HepG2 (cell line): ENCODE results near the gene ATP4A. TPM values are rescaled to one million over a fixed set of nuclear protein-coding genes. Genes with fewer than 3 reads are reported as not detected.

ENCODE experiments used
- ATRX ChIP-seq: sonication (generic); formaldehyde crosslinking; IDR thresholded peaks from 2 replicates; pipeline ENCODE4 v1.4.0; 2020; ENCODE audit warnings: missing genetic modification reagents, borderline replicate concordance
- BHLHE40 ChIP-seq: IDR thresholded peaks from 2 replicates; pipeline ENCODE4 v1.6.1; 2011; ENCODE audit warnings: low read length, improper control_type of control experiment
- FOXK1 ChIP-seq: sonication (generic); formaldehyde crosslinking; IDR thresholded peaks from 2 replicates; pipeline ENCODE4 v1.4.0; 2020; ENCODE audit warnings: low read depth, missing genetic modification reagents, borderline replicate concordance
- GABPA ChIP-seq, 2 experiments: IDR thresholded peaks; 2 replicates each; pipeline ENCODE4 v1.6.1; 2011 to 2016; ENCODE audit warnings: low read depth in 2 of 2, low read length in 1 of 2, missing biosample characterization in 1 of 2, missing genetic modification characterization in 1 of 2
- HDAC1 ChIP-seq: sonication (generic); formaldehyde crosslinking; IDR thresholded peaks from 2 replicates; pipeline ENCODE4 v1.5.1; 2020; ENCODE audit warnings: mild to moderate bottlenecking, missing genetic modification reagents
- ISX ChIP-seq: sonication (generic); formaldehyde crosslinking; conservative IDR thresholded peaks from 2 replicates; pipeline ENCODE4 v1.5.0; 2020; ENCODE audit warnings: missing genetic modification reagents
- JARID2 ChIP-seq: sonication (generic); formaldehyde crosslinking; IDR thresholded peaks from 2 replicates; pipeline ENCODE4 v1.8.1; 2023; ENCODE audit warnings: missing genetic modification reagents, inconsistent platforms; ENCODE audit not compliant: insufficient replicate concordance
- KDM5A ChIP-seq: fragments of 200-600 bp; sonication (generic); IDR thresholded peaks from 2 replicates; pipeline ENCODE4 v1.7.0; 2018; ENCODE audit warnings: antibody characterized with exemption, mild to moderate bottlenecking, low read length, borderline replicate concordance
- MED1 ChIP-seq: sonication (generic); formaldehyde crosslinking; IDR thresholded peaks from 2 replicates; pipeline ENCODE4 v1.4.0; 2020; ENCODE audit warnings: missing genetic modification reagents
- NFYC ChIP-seq: IDR thresholded peaks from 2 replicates; pipeline ENCODE4 v1.6.1; 2016; ENCODE audit warnings: missing genetic modification reagents, missing compliant biosample characterization
- NR2F6 ChIP-seq, 2 experiments: IDR thresholded peaks; 2 replicates each; pipeline ENCODE4 v1.6.1; 2016; ENCODE audit warnings: antibody characterized with exemption in 1 of 2, mild to moderate bottlenecking in 1 of 2
- PRPF4 ChIP-seq: fragments of 200-400 bp; formaldehyde crosslinking; IDR thresholded peaks from 2 replicates; pipeline ENCODE4 v1.6.1; 2016; ENCODE audit warnings: low read length, low read depth; ENCODE audit not compliant: poor library complexity, severe bottlenecking
- RORA ChIP-seq: sonication (generic); formaldehyde crosslinking; IDR thresholded peaks from 2 replicates; pipeline ENCODE4 v1.5.0; 2020; ENCODE audit warnings: mild to moderate bottlenecking, missing genetic modification reagents, moderate library complexity
- SAP130 ChIP-seq: IDR thresholded peaks from 2 replicates; pipeline ENCODE4 v1.6.1; 2016; ENCODE audit warnings: low read depth
- SCMH1 ChIP-seq: sonication (generic); formaldehyde crosslinking; IDR thresholded peaks from 2 replicates; pipeline ENCODE4 v1.9.0; 2021; ENCODE audit warnings: missing genetic modification reagents, mild to moderate bottlenecking, borderline replicate concordance
- SP1 ChIP-seq, 2 experiments: fragments of 450-650 bp in 1 of 2; sonication (generic) in 1 of 2; formaldehyde crosslinking in 1 of 2; IDR thresholded peaks; 2 replicates each; pipeline versions ENCODE4 v1.4.0 to v1.6.1; 2016 to 2020; ENCODE audit warnings: missing genetic modification reagents in 1 of 2
- TGIF2 ChIP-seq: IDR thresholded peaks from 2 replicates; pipeline ENCODE4 v1.6.1; 2016; ENCODE audit warnings: control low read depth, missing compliant biosample characterization
- YEATS2 ChIP-seq: sonication (generic); formaldehyde crosslinking; IDR thresholded peaks from 2 replicates; pipeline ENCODE4 v1.4.0; 2020; ENCODE audit warnings: missing genetic modification reagents, borderline replicate concordance
- ZBTB7B ChIP-seq: sonication (generic); formaldehyde crosslinking; IDR thresholded peaks from 2 replicates; pipeline ENCODE4 v1.4.0; 2020; ENCODE audit warnings: missing genetic modification reagents
- ZNF333 ChIP-seq: sonication (generic); formaldehyde crosslinking; IDR thresholded peaks from 2 replicates; pipeline ENCODE4 v1.4.0; 2020; ENCODE audit warnings: mild to moderate bottlenecking, missing genetic modification reagents, borderline replicate concordance
- ZNF441 ChIP-seq: sonication (generic); formaldehyde crosslinking; IDR thresholded peaks from 2 replicates; pipeline ENCODE4 v1.7.0; 2021; ENCODE audit warnings: missing genetic modification reagents, borderline replicate concordance
- ZNF75D ChIP-seq: sonication (generic); formaldehyde crosslinking; IDR thresholded peaks from 2 replicates; pipeline ENCODE4 v1.8.1; 2023; ENCODE audit warnings: missing genetic modification reagents, mild to moderate bottlenecking, borderline replicate concordance
- ZSCAN9 ChIP-seq: IDR thresholded peaks from 2 replicates; pipeline ENCODE4 v1.6.1; 2016; ENCODE audit warnings: borderline replicate concordance
- polyA plus RNA-seq, 8 experiments: library from polyadenylated mRNA; depleted of rRNA in 3 of 8; stranded (reverse) in 7 of 8; unstranded in 1 of 8; fragments of >200 nt; fragmentation: Illumina TruSeq in 4 of 8; extraction: Trizol in 4 of 8; gene quantifications; 2 replicates each; pipeline versions ENCODE4 v1.2.1 to v1.2.3, GENCODE V29; 2011 to 2016; ENCODE audit warnings: low read depth in 4 of 8, missing spikeins in 1 of 8, mixed read lengths in 1 of 8; ENCODE audit not compliant: insufficient read depth in 1 of 8
- total RNA-seq, 5 experiments: library from RNA; depleted of rRNA; stranded (reverse); fragments of >200 nt; fragmentation: Illumina TruSeq; extraction: Trizol; gene quantifications; 2 replicates each; pipeline ENCODE4 v1.2.3, GENCODE V29; 2016; ENCODE audit warnings: low read depth in 1 of 5
- TF ChIP-seq, protein P1 (sequence below): sonication (generic); formaldehyde crosslinking; IDR thresholded peaks from 2 replicates; pipeline ENCODE4 v1.4.0; 2020; ENCODE audit warnings: missing genetic modification reagents, borderline replicate concordance
- TF ChIP-seq, protein P2 (sequence below), 2 experiments: sonication (generic) in 1 of 2; formaldehyde crosslinking in 1 of 2; IDR thresholded peaks; 2 replicates each; pipeline versions ENCODE4 v1.5.1 to v1.6.1; 2011 to 2020; ENCODE audit warnings: borderline replicate concordance in 1 of 2, low read depth in 1 of 2, low read length in 1 of 2, mild to moderate bottlenecking in 1 of 2, missing genetic modification reagents in 1 of 2, moderate library complexity in 1 of 2

Gene ATP4A
- total and polyA plus RNA-seq, 2 of the 13 experiments (the other 11 are each of a cell fraction or from before 2014, with no cell fraction given), result 0.08 to 0.11 TPM

DNA sequence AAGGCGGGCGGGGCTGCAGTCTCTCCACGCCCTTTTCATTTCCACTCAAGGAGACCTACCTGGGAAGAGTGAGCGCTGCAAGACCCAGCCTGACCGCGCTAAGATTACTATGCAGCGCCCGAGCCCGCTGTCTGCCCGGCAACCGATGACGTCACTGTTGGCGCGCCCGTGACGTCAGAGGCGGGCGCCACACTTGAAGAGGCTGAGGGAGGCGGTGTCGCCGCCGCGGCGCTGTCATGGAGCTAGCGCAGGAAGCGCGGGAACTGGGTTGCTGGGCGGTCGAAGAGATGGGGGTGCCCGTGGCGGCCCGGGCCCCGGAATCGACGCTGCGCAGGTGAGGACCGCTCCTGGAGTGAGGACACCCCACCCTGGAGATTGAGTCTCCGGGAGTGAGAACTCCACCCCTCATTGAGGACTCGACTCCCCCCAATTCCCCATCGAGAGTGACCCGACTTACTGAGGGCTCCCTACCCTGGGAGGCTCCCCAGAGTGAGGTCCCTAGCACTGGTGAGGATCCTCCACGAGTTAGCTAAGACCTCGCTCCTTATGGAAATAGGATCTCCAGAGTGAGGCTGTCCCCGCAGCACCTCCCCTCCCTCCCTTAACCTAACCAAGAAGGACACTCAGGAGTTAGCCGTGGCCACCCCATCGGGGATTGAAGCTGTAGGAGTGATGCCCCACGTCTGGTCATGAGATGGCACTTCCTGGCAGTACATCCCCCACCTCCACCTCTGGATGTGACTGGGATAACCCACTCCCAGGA, 49.3 kb upstream of the ATP4A start, which contains the start of gene HAUS5 (continued):
- TF ChIP-seq KDM5A (peak; percentile 81; the same call in 1 of the 2 replicates), JARID2 (peak; percentile 51), SAP130 (CRISPR knock-in tag) (peak; percentile 98), YEATS2 (CRISPR knock-in tag) (peak; percentile 94), FOXK1 (CRISPR knock-in tag) (peak; percentile 88), NR2F6 (IDR thresholded peaks at IDR 0.05) (no peak), NR2F6 (CRISPR knock-in tag; IDR thresholded peaks at IDR 0.05) (peak; percentile 46; the same call in 1 of the 2 replicates), ZNF441 (CRISPR knock-in tag) (0 out of 2 replicates have a peak, but pooled peaks have one; percentile 39), TGIF2 (CRISPR knock-in tag) (peak; percentile 96), ZNF75D (CRISPR knock-in tag) (no peak), ZNF333 (no peak; the same call in 1 of the 2 replicates), PRPF4 (no peak), NFYC (peak; percentile 60), GABPA (IDR thresholded peaks at IDR 0.05; ENCODE audit: low read depth, low read length) (no peak), GABPA (CRISPR knock-in tag; IDR thresholded peaks at IDR 0.05; ENCODE audit: low read depth) (peak; percentile 52; the same call in 1 of the 2 replicates), ZSCAN9 (CRISPR knock-in tag) (0 out of 2 replicates have a peak, but pooled peaks have one; percentile 60), HDAC1 (peak; percentile 95), MED1 (CRISPR knock-in tag) (peak; percentile 60; the same call in 1 of the 2 replicates), SP1 (IDR thresholded peaks at IDR 0.05) (no peak), SP1 (CRISPR knock-in tag; IDR thresholded peaks at IDR 0.05) (peak; percentile 78), BHLHE40 (peak; percentile 74), RORA (CRISPR knock-in tag) (no peak), ZBTB7B (0 out of 2 replicates have a peak, but pooled peaks have one; percentile 39), SCMH1 (CRISPR knock-in tag) (no peak), ISX (no peak), ATRX (CRISPR knock-in tag) (no peak)
- TF ChIP-seq, protein P1, sequence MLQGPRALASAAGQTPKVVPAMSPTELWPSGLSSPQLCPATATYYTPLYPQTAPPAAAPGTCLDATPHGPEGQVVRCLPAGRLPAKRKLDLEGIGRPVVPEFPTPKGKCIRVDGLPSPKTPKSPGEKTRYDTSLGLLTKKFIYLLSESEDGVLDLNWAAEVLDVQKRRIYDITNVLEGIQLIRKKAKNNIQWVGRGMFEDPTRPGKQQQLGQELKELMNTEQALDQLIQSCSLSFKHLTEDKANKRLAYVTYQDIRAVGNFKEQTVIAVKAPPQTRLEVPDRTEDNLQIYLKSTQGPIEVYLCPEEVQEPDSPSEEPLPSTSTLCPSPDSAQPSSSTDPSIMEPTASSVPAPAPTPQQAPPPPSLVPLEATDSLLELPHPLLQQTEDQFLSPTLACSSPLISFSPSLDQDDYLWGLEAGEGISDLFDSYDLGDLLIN (CRISPR knock-in tag), result 0 out of 2 replicates have a peak, but pooled peaks have one; percentile 81
- TF ChIP-seq, protein P2, sequence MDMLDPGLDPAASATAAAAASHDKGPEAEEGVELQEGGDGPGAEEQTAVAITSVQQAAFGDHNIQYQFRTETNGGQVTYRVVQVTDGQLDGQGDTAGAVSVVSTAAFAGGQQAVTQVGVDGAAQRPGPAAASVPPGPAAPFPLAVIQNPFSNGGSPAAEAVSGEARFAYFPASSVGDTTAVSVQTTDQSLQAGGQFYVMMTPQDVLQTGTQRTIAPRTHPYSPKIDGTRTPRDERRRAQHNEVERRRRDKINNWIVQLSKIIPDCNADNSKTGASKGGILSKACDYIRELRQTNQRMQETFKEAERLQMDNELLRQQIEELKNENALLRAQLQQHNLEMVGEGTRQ (IDR thresholded peaks at IDR 0.05; ENCODE audit: low read depth, low read length), result no peak
- TF ChIP-seq, protein P2 (CRISPR knock-in tag; IDR thresholded peaks at IDR 0.05; ENCODE audit: borderline replicate concordance), result no peak
